ENCODE data around the gene SUN3. TPM values are rescaled to one million over a fixed set of nuclear protein-coding genes. Genes with fewer than 3 reads are reported as not detected.

Gene SUN3
- total and polyA plus RNA-seq, 9 of the 15 experiments (the other 6 are each of a cell fraction or from before 2014, with no cell fraction given): 0.04 to 0.06 TPM; not detected in 7

DNA sequence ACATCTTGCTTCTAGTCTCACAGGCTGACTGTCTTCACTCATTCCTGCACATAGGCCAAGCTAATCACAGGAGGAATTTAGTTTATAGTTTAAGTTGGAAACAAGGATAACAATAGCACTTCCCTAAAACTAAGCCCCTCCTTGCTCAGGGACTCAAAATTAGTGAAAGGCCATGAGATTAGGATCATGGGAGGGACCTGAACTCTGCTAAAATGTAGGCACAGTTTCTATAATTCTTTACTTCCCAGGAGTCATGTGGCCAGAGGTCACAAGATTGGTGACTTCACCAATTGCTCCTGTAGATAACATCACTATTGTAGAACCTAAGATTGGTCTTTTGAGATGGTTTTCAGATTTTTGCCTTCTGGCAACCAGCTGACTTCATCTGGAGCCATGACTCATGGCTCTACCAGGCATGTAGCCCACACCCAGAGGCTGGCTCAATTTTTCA is 45.3 kb upstream of the SUN3 start (continued):
- TF ChIP-seq, protein P1, sequence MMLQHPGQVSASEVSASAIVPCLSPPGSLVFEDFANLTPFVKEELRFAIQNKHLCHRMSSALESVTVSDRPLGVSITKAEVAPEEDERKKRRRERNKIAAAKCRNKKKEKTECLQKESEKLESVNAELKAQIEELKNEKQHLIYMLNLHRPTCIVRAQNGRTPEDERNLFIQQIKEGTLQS (IDR thresholded peaks at IDR 0.05): peak; percentile 59; the same call in 1 of the 2 replicates
- TF ChIP-seq, protein P1 (CRISPR knock-in tag; conservative IDR thresholded peaks at IDR 0.05): no peak
- TF ChIP-seq JUND (IDR thresholded peaks at IDR 0.05; ENCODE audit: borderline replicate concordance, low read depth, low read length) (peak; percentile 32; the same call in 1 of the 2 replicates), JUND (tag; IDR thresholded peaks at IDR 0.05; ENCODE audit: borderline replicate concordance, low read depth, low read length) (0 out of 3 replicates have a peak, but pooled peaks have one; percentile 23), FOSL1 (tag; conservative IDR thresholded peaks at IDR 0.05) (peak; percentile 38; the same call in 1 of the 2 replicates)

DNA sequence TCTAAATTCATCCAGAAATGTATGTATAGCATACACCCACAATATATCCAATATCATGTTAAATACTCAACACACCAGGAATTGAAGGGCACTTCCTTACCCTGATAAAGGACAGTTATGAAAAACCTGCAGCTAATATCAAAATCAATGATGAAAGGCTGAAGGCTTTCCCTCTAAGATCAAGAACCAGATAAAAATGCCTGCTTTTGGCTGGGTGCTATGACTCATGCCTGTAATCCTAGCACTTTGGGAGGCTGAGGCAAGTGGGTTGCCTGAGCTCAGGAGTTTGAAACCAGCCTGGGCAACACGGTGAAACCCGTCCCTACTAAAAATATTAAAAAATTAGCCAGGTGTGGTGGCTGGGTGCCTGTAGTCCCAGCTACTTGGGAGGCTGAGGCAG is 38.6 kb upstream of the SUN3 start:
- Histone ChIP-seq H3K9me1 (ENCODE audit: control insufficient read depth, insufficient read depth, low read length) (no peaks in the 10 kb centered on the region), H3K4me1 (replicated peaks in 1 of 2; ENCODE audit: control insufficient read depth in 2 of 2, insufficient read depth in 2 of 2, low read length in 2 of 2) (no peaks in the 10 kb centered on the region), H3K4me2 (ENCODE audit: insufficient read depth, low read length) (no peak overlapping the region), H4K20me1 (replicated peaks; ENCODE audit: control insufficient read depth, insufficient read depth, low read length) (no peaks in the 10 kb centered on the region), H2AFZ (ENCODE audit: low read depth, low read length) (no peak overlapping the region), H3K4me3 (no peak overlapping the region), H3K36me3 (ENCODE audit: control insufficient read depth, insufficient read depth, low read length) (no peaks in the 10 kb centered on the region), H3K9me3 (replicated peaks; ENCODE audit: control insufficient read depth, insufficient read depth, low read depth, low read length) (no peaks in the 10 kb centered on the region), H3K9ac (ENCODE audit: insufficient read depth in 1 of 2, low read depth in 2 of 2, low read length in 2 of 2) (no peak overlapping the region), H3K27me3 (ENCODE audit: control insufficient read depth in 2 of 2, insufficient read depth in 2 of 2, low read length in 2 of 2) (no peaks in the 10 kb centered on the region), H3K79me2 (ENCODE audit: control insufficient read depth, insufficient read depth, low read length) (no peaks in the 10 kb centered on the region), H3K27ac (ENCODE audit: extremely low read depth, low read depth, low read length) (no peak overlapping the region)
- POLR2A ChIA-PET: no interaction called here
- TF ChIP-seq, protein P1 (IDR thresholded peaks at IDR 0.05): peak; percentile 43; the same call in 1 of the 2 replicates
- TF ChIP-seq, protein P1 (CRISPR knock-in tag; conservative IDR thresholded peaks at IDR 0.05): no peak
- TF ChIP-seq, protein P2, sequence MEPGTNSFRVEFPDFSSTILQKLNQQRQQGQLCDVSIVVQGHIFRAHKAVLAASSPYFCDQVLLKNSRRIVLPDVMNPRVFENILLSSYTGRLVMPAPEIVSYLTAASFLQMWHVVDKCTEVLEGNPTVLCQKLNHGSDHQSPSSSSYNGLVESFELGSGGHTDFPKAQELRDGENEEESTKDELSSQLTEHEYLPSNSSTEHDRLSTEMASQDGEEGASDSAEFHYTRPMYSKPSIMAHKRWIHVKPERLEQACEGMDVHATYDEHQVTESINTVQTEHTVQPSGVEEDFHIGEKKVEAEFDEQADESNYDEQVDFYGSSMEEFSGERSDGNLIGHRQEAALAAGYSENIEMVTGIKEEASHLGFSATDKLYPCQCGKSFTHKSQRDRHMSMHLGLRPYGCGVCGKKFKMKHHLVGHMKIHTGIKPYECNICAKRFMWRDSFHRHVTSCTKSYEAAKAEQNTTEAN (CRISPR knock-in tag; IDR thresholded peaks at IDR 0.05): no peak
- TF ChIP-seq JUN (IDR thresholded peaks at IDR 0.05; ENCODE audit: borderline replicate concordance, low read depth, low read length): 0 out of 2 replicates have a peak, but pooled peaks have one; percentile 24
- no peak for TF ChIP-seq JUN (CRISPR knock-in tag; IDR thresholded peaks at IDR 0.05; ENCODE audit: borderline replicate concordance)
- TF ChIP-seq JUND (IDR thresholded peaks at IDR 0.05; ENCODE audit: borderline replicate concordance, low read depth, low read length): peak; percentile 46; the same call in 1 of the 2 replicates
- no peak; the same call in 2 of the 3 replicates for TF ChIP-seq JUND (tag; IDR thresholded peaks at IDR 0.05; ENCODE audit: borderline replicate concordance, low read depth, low read length)
- TF ChIP-seq, protein P3, sequence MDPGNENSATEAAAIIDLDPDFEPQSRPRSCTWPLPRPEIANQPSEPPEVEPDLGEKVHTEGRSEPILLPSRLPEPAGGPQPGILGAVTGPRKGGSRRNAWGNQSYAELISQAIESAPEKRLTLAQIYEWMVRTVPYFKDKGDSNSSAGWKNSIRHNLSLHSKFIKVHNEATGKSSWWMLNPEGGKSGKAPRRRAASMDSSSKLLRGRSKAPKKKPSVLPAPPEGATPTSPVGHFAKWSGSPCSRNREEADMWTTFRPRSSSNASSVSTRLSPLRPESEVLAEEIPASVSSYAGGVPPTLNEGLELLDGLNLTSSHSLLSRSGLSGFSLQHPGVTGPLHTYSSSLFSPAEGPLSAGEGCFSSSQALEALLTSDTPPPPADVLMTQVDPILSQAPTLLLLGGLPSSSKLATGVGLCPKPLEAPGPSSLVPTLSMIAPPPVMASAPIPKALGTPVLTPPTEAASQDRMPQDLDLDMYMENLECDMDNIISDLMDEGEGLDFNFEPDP (CRISPR knock-in tag; IDR thresholded peaks at IDR 0.05): no peak
- CTCF ChIA-PET (ENCODE audit: low intra/inter-chr PET ratio): no interaction called here
- ATAC-seq: no peak
- FAIRE-seq: no peak
- 0% methylated on average over 2 of the region's 2 CpGs for WGBS (ENCODE audit: insufficient coverage, low coverage, missing lambda C conversion rate)
- no TSS peak for BruUV-seq (replicated peaks)
- in situ Hi-C loops (cut with MboI) (no loop called here), intact Hi-C loops (cut with micrococcal nuclease) (no loop called here)
- DNase-seq (ENCODE audit: extremely low read depth in 1 of 4, low spot score in 3 of 4): no peak
